GM23338 (cell line): Measurements from ENCODE around the gene GATAD2A. TPM values are rescaled to one million over a fixed set of nuclear protein-coding genes. Genes with fewer than 3 reads are reported as not detected.

Experiments
- ATAC-seq: fragments of 200-7000 bp; cut with Tn5 transposase; 3 replicates; pipeline ENCODE4 v1.9.1; 2020
- DNase-seq: peaks from one replicate; pipeline ENCODE4 v3.0.0-alpha.2; 2015; ENCODE audit warnings: low spot score
- H2AFZ ChIP-seq: fragments of 200-600 bp; sonication (generic); 2 replicates; pipeline ENCODE4 v1.8.0; 2016; ENCODE audit warnings: antibody characterized with exemption, mild to moderate bottlenecking, moderate library complexity
- H3F3A ChIP-seq: fragments of 200-600 bp; sonication (generic); replicated peaks from 2 replicates; pipeline ENCODE4 v1.8.0; 2017; ENCODE audit warnings: antibody characterized with exemption, mixed run types, low read depth
- H3K27ac ChIP-seq: fragments of 200-600 bp; sonication (generic); 2 replicates; pipeline ENCODE4 v1.6.1; 2016; ENCODE audit warnings: low read depth
- H3K27me3 ChIP-seq: fragments of 200-600 bp; sonication (generic); 2 replicates; pipeline ENCODE4 v1.8.0; 2016; ENCODE audit warnings: mild to moderate bottlenecking, mixed run types, moderate library complexity; ENCODE audit not compliant: insufficient read depth
- H3K36me3 ChIP-seq: fragments of 200-600 bp; sonication (generic); 2 replicates; pipeline ENCODE4 v1.8.0; 2016; ENCODE audit warnings: mild to moderate bottlenecking; ENCODE audit not compliant: insufficient read depth
- H3K4me1 ChIP-seq: fragments of 200-600 bp; sonication (generic); 2 replicates; pipeline ENCODE4 v1.8.0; 2016; ENCODE audit warnings: mild to moderate bottlenecking, moderate library complexity; ENCODE audit not compliant: insufficient read depth
- H3K4me2 ChIP-seq: fragments of 200-600 bp; sonication (generic); 2 replicates; pipeline ENCODE4 v1.7.1; 2017; ENCODE audit warnings: mixed run types
- H3K4me3 ChIP-seq: fragments of 200-600 bp; sonication (generic); 2 replicates; pipeline ENCODE4 v1.6.1; 2016; ENCODE audit warnings: mixed run types
- H3K79me2 ChIP-seq: fragments of 200-600 bp; sonication (generic); replicated peaks from 2 replicates; pipeline ENCODE4 v1.8.0; 2017; ENCODE audit warnings: mild to moderate bottlenecking; ENCODE audit not compliant: insufficient read depth
- H3K9me2 ChIP-seq: fragments of 200-600 bp; sonication (generic); 2 replicates; pipeline ENCODE4 v1.8.0; 2017; ENCODE audit not compliant: insufficient read depth
- H4K20me1 ChIP-seq: fragments of 200-600 bp; sonication (generic); replicated peaks from 2 replicates; pipeline ENCODE4 v1.8.0; 2017; ENCODE audit warnings: mild to moderate bottlenecking; ENCODE audit not compliant: insufficient read depth
- H3K27ac Mint-ChIP-seq: 2 replicates; pipeline ENCODE4 v1.8.0; 2020; ENCODE audit warnings: inconsistent platforms, mild to moderate bottlenecking, moderate library complexity, mixed read lengths
- H3K27me3 Mint-ChIP-seq: 3 replicates; pipeline ENCODE4 v1.8.0; 2022; ENCODE audit warnings: low read depth, mild to moderate bottlenecking, moderate library complexity, mixed read lengths, inconsistent platforms; ENCODE audit not compliant: insufficient read depth, poor library complexity
- H3K36me3 Mint-ChIP-seq: 3 replicates; pipeline ENCODE4 v1.8.0; 2021; ENCODE audit warnings: low read depth, mild to moderate bottlenecking, inconsistent platforms, moderate library complexity, mixed read lengths
- H3K4me1 Mint-ChIP-seq: 3 replicates; pipeline ENCODE4 v1.8.0; 2020; ENCODE audit warnings: mild to moderate bottlenecking, inconsistent platforms, mixed read lengths
- H3K4me3 Mint-ChIP-seq: 3 replicates; pipeline ENCODE4 v1.8.0; 2021; ENCODE audit warnings: moderate library complexity, mild to moderate bottlenecking, inconsistent platforms, mixed read lengths
- H3K9me3 Mint-ChIP-seq: 3 replicates; pipeline ENCODE4 v1.8.0; 2020; ENCODE audit warnings: moderate library complexity, mild to moderate bottlenecking, inconsistent platforms, mixed read lengths
- CREB1 ChIP-seq: fragments of 250-450 bp; sonication (Bioruptor Pico); IDR thresholded peaks from 2 replicates; pipeline ENCODE4 v1.5.0; 2020; ENCODE audit warnings: low read depth, mild to moderate bottlenecking, moderate library complexity
- NANOG ChIP-seq: IDR thresholded peaks from 2 replicates; pipeline ENCODE4 v1.6.1; 2016; ENCODE audit warnings: antibody characterized with exemption, borderline replicate concordance
- STAT1 ChIP-seq: IDR thresholded peaks from one replicate; pipeline ENCODE4 v1.6.1; 2016; ENCODE audit warnings: antibody characterized with exemption; ENCODE audit not compliant: unreplicated experiment
- ZNF331 ChIP-seq: fragments of 250-450 bp; sonication (Bioruptor Pico); IDR thresholded peaks from 2 replicates; pipeline ENCODE4 v1.5.0; 2020; ENCODE audit warnings: low read depth, mild to moderate bottlenecking, moderate library complexity
- polyA plus RNA-seq: library from polyadenylated mRNA; unstranded; fragments of >200 nt; fragmentation: Nextera tagmentation; extraction: Ambion mirVana; gene quantifications from 2 replicates; pipeline ENCODE4 v1.2.1, GENCODE V29; 2016
- total RNA-seq: library from RNA; depleted of rRNA; stranded (reverse); fragments of >200 nt; shearing (Covaris generic); gene quantifications from 2 replicates; pipeline ENCODE4 v1.2.3, GENCODE V29; 2014
- TF ChIP-seq, protein P1 (sequence below), 2 experiments: fragments of 200-600 bp in 1 of 2; sonication (generic) in 1 of 2; conservative IDR thresholded peaks; 2 replicates each; pipeline versions ENCODE4 v1.5.1 to v1.6.1; 2016 to 2017; ENCODE audit warnings: antibody characterized with exemption in 2 of 2, low read depth in 2 of 2, mild to moderate bottlenecking in 2 of 2, moderate library complexity in 1 of 2
- TF ChIP-seq, protein P2 (sequence below): IDR thresholded peaks from one replicate; pipeline ENCODE4 v1.6.1; 2018; ENCODE audit warnings: antibody characterized with exemption; ENCODE audit not compliant: unreplicated experiment
- TF ChIP-seq, protein P3 (sequence below): fragments of 250-450 bp; sonication (Bioruptor Pico); IDR thresholded peaks from 2 replicates; pipeline ENCODE4 v1.5.0; 2020; ENCODE audit warnings: mild to moderate bottlenecking, moderate library complexity
- TF ChIP-seq, protein P4 (sequence below): IDR thresholded peaks from 2 replicates; pipeline ENCODE4 v1.6.1; 2016; ENCODE audit warnings: antibody characterized with exemption

Gene GATAD2A
- total and polyA plus RNA-seq, 2 experiments from 2014 or later, result 40.0 to 151 TPM

DNA sequence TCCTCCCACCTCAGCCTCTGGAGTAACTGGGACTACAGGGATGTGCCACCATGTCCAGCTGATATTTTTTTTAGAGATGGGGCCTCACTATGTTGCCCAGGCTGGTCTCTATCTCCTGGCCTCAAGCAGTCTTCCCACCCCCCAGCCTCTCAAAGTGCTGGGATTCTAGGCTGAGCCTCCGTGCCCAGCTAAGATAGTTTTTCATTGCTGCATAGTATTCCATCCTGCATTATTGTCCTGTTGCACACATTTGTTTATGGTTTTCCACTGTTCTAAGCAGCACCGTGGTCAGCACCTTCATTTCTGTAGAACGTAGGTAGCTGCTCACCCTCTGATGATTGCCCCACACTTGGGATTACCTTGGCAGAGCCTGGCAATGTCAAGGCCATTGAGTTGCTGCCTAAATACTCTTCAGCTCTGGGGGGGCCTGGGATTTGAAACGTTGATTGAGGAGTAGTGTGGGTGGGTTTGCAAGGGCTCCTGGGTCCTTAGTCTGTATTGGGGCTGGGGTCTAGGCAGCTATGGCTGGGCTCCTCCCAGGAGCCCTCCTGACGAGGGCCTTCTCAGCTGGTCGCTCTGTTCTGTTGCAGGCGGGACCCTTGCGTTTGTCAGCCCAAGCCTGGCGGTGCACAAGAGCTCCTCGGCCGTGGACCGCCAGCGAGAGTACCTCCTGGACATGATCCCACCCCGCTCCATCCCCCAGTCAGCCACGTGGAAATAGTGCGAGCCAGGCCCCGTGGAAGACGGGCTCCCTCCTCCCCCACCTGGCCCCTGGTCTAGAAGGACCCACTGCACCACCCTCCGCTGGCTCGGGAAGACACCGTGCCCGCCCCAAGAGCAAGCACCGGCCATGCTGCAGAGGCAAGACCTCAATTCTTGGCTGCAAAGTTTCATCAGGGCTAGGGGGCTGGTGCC, 99.5 kb downstream of the GATAD2A start (continued):
- TF ChIP-seq, protein P1, sequence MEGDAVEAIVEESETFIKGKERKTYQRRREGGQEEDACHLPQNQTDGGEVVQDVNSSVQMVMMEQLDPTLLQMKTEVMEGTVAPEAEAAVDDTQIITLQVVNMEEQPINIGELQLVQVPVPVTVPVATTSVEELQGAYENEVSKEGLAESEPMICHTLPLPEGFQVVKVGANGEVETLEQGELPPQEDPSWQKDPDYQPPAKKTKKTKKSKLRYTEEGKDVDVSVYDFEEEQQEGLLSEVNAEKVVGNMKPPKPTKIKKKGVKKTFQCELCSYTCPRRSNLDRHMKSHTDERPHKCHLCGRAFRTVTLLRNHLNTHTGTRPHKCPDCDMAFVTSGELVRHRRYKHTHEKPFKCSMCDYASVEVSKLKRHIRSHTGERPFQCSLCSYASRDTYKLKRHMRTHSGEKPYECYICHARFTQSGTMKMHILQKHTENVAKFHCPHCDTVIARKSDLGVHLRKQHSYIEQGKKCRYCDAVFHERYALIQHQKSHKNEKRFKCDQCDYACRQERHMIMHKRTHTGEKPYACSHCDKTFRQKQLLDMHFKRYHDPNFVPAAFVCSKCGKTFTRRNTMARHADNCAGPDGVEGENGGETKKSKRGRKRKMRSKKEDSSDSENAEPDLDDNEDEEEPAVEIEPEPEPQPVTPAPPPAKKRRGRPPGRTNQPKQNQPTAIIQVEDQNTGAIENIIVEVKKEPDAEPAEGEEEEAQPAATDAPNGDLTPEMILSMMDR (conservative IDR thresholded peaks at IDR 0.05; ENCODE audit: low read depth in 2 of 2), result no peak
- TF ChIP-seq CREB1 (CRISPR knock-in tag) (no peak), ZNF331 (CRISPR knock-in tag) (no peak)
- TF ChIP-seq, protein P2, sequence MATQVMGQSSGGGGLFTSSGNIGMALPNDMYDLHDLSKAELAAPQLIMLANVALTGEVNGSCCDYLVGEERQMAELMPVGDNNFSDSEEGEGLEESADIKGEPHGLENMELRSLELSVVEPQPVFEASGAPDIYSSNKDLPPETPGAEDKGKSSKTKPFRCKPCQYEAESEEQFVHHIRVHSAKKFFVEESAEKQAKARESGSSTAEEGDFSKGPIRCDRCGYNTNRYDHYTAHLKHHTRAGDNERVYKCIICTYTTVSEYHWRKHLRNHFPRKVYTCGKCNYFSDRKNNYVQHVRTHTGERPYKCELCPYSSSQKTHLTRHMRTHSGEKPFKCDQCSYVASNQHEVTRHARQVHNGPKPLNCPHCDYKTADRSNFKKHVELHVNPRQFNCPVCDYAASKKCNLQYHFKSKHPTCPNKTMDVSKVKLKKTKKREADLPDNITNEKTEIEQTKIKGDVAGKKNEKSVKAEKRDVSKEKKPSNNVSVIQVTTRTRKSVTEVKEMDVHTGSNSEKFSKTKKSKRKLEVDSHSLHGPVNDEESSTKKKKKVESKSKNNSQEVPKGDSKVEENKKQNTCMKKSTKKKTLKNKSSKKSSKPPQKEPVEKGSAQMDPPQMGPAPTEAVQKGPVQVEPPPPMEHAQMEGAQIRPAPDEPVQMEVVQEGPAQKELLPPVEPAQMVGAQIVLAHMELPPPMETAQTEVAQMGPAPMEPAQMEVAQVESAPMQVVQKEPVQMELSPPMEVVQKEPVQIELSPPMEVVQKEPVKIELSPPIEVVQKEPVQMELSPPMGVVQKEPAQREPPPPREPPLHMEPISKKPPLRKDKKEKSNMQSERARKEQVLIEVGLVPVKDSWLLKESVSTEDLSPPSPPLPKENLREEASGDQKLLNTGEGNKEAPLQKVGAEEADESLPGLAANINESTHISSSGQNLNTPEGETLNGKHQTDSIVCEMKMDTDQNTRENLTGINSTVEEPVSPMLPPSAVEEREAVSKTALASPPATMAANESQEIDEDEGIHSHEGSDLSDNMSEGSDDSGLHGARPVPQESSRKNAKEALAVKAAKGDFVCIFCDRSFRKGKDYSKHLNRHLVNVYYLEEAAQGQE, result no peak

- H2AFZ ChIP-seq, result no peak overlapping the region
- H3K9me2 ChIP-seq, result no peaks in the 10 kb centered on the region
- Mint-ChIP-seq H3K4me1 (peaks cover 13% of the 10 kb centered on the region), H3K36me3 (peaks cover 57% of the 10 kb centered on the region), H3K9me3 (no peaks in the 10 kb centered on the region), H3K27ac (no peak overlapping the region), H3K4me3 (no peak overlapping the region), H3K27me3 (peaks cover 24% of the 10 kb centered on the region)
- H3K79me2 ChIP-seq, result no peaks in the 10 kb centered on the region
- H4K20me1 ChIP-seq, result peaks cover 11% of the 10 kb centered on the region
- TF ChIP-seq NANOG (no peak), STAT1 (no peak)
- TF ChIP-seq, protein P3, sequence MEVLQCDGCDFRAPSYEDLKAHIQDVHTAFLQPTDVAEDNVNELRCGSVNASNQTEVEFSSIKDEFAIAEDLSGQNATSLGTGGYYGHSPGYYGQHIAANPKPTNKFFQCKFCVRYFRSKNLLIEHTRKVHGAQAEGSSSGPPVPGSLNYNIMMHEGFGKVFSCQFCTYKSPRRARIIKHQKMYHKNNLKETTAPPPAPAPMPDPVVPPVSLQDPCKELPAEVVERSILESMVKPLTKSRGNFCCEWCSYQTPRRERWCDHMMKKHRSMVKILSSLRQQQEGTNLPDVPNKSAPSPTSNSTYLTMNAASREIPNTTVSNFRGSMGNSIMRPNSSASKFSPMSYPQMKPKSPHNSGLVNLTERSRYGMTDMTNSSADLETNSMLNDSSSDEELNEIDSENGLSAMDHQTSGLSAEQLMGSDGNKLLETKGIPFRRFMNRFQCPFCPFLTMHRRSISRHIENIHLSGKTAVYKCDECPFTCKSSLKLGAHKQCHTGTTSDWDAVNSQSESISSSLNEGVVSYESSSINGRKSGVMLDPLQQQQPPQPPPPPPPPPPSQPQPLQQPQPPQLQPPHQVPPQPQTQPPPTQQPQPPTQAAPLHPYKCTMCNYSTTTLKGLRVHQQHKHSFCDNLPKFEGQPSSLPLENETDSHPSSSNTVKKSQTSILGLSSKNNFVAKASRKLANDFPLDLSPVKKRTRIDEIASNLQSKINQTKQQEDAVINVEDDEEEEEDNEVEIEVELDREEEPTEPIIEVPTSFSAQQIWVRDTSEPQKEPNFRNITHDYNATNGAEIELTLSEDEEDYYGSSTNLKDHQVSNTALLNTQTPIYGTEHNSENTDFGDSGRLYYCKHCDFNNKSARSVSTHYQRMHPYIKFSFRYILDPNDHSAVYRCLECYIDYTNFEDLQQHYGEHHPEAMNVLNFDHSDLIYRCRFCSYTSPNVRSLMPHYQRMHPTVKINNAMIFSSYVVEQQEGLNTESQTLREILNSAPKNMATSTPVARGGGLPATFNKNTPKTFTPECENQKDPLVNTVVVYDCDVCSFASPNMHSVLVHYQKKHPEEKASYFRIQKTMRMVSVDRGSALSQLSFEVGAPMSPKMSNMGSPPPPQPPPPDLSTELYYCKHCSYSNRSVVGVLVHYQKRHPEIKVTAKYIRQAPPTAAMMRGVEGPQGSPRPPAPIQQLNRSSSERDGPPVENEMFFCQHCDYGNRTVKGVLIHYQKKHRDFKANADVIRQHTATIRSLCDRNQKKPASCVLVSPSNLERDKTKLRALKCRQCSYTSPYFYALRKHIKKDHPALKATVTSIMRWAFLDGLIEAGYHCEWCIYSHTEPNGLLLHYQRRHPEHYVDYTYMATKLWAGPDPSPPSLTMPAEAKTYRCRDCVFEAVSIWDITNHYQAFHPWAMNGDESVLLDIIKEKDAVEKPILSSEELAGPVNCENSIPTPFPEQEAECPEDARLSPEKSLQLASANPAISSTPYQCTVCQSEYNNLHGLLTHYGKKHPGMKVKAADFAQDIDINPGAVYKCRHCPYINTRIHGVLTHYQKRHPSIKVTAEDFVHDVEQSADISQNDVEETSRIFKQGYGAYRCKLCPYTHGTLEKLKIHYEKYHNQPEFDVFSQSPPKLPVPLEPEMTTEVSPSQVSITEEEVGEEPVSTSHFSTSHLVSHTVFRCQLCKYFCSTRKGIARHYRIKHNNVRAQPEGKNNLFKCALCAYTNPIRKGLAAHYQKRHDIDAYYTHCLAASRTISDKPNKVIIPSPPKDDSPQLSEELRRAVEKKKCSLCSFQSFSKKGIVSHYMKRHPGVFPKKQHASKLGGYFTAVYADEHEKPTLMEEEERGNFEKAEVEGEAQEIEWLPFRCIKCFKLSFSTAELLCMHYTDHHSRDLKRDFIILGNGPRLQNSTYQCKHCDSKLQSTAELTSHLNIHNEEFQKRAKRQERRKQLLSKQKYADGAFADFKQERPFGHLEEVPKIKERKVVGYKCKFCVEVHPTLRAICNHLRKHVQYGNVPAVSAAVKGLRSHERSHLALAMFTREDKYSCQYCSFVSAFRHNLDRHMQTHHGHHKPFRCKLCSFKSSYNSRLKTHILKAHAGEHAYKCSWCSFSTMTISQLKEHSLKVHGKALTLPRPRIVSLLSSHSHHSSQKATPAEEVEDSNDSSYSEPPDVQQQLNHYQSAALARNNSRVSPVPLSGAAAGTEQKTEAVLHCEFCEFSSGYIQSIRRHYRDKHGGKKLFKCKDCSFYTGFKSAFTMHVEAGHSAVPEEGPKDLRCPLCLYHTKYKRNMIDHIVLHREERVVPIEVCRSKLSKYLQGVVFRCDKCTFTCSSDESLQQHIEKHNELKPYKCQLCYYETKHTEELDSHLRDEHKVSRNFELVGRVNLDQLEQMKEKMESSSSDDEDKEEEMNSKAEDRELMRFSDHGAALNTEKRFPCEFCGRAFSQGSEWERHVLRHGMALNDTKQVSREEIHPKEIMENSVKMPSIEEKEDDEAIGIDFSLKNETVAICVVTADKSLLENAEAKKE (CRISPR knock-in tag), result no peak
- TF ChIP-seq, protein P4, sequence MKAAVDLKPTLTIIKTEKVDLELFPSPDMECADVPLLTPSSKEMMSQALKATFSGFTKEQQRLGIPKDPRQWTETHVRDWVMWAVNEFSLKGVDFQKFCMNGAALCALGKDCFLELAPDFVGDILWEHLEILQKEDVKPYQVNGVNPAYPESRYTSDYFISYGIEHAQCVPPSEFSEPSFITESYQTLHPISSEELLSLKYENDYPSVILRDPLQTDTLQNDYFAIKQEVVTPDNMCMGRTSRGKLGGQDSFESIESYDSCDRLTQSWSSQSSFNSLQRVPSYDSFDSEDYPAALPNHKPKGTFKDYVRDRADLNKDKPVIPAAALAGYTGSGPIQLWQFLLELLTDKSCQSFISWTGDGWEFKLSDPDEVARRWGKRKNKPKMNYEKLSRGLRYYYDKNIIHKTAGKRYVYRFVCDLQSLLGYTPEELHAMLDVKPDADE, result no peak
- H3K4me3 ChIP-seq, result no peak overlapping the region
- no peak overlapping the region for H3K4me2 ChIP-seq
- no peak overlapping the region for H3K27ac ChIP-seq
- H3K36me3 ChIP-seq, result peaks cover 12% of the 10 kb centered on the region; the same call in 1 of the 2 replicates
- ATAC-seq, result no peak
- no peaks in the 10 kb centered on the region for H3K27me3 ChIP-seq
- no peaks in the 10 kb centered on the region for H3K4me1 ChIP-seq
- DNase-seq, result no peak
- peaks cover 31% of the 10 kb centered on the region for H3F3A ChIP-seq
Observed at GRCh38 chr19:19505669-19506326, 100.3 kb downstream of the GATAD2A start.
